ENCODE measurements around the gene COQ5.

GRCh38 chr12:120467439-120467838, 61.5 kb downstream of the COQ5 start:
- TF ChIP-seq CTCF (IDR thresholded peaks at IDR 0.05) (no peak), POLR2AphosphoS5 (IDR thresholded peaks at IDR 0.05) (no peak)

Measured in prostate gland (tissue), 2 donors.